HCT116 (cell line): ENCODE results near the gene ABCC9. TPM values are rescaled to one million over a fixed set of nuclear protein-coding genes. Genes with fewer than 3 reads are reported as not detected.

Experiments used
- ATAC-seq: fragments of 200-7000 bp; cut with Tn5 transposase; 2 replicates; pipeline ENCODE4 v1.9.1; 2020; ENCODE audit warnings: mild to moderate bottlenecking, moderate library complexity
- BruUV-seq: library from RNA; stranded (reverse); fragments of 400-500 nt; replicated peaks from 2 replicates; lab custom pipeline; 2021; lab: Mats Ljungman, UMichigan
- CTCF ChIA-PET: fragments of 300-600 bp; sonication (Branson Sonifier 250); formaldehyde crosslinking; loops from one replicate; lab custom pipeline; 2021; ENCODE audit warnings: antibody characterized with exemption; lab: Charles Lee
- POLR2A ChIA-PET: fragments of 300-600, 350-600 bp; sonication (Branson Sonifier 250); formaldehyde crosslinking; loops from one replicate; lab custom pipeline; 2021; ENCODE audit warnings: antibody characterized with exemption; lab: Charles Lee
- RAD21 ChIA-PET, 2 experiments: fragments of 300-600 bp; sonication (Branson Sonifier 250); formaldehyde crosslinking; loops; one replicate each; lab custom pipeline; 2023; ENCODE audit warnings: low total read pairs in 2 of 2; ENCODE audit not compliant: uncharacterized antibody in 2 of 2, unreplicated experiment in 2 of 2, low non-redundant PET in 1 of 2; lab: Charles Lee
- DNase-seq: peaks from one replicate; pipeline ENCODE4 v3.0.0-alpha.2; 2010; ENCODE audit warnings: low read depth, low spot score
- H2AFZ ChIP-seq: fragments of 200-600 bp; shearing (Covaris generic), sonication (generic); 2 replicates; pipeline ENCODE4 v1.6.1; 2017; ENCODE audit warnings: low read depth, mixed run types, mixed read lengths, antibody characterized with exemption, low read length; ENCODE audit not compliant: poor library complexity, severe bottlenecking
- H3K27ac ChIP-seq: 2 replicates; pipeline ENCODE4 v1.5.1; 2012; ENCODE audit warnings: low read depth, low read length
- H3K27me3 ChIP-seq: fragments of 200-600 bp; sonication (generic); 2 replicates; pipeline ENCODE4 v1.6.1; 2016; ENCODE audit warnings: mixed run types, low read length, mixed read lengths; ENCODE audit not compliant: insufficient read depth
- H3K36me3 ChIP-seq, 2 experiments: fragments of 200-500 bp in 1 of 2; fragments of 200-600 bp in 1 of 2; sonication (Bioruptor generic) in 1 of 2; sonication (generic) in 1 of 2; 2 replicates each; pipeline versions ENCODE4 v1.5.1 to v1.6.1; 2014 to 2016; ENCODE audit warnings: low read length in 2 of 2, inconsistent platforms in 1 of 2, mixed read lengths in 1 of 2, mixed run types in 1 of 2; ENCODE audit not compliant: insufficient read depth in 2 of 2, control insufficient read depth in 1 of 2
- H3K4me1 ChIP-seq, 2 experiments: fragments of 200-600 bp in 1 of 2; sonication (generic) in 1 of 2; 2 replicates each; pipeline versions ENCODE4 v1.5.1 to v1.6.1; 2012 to 2017; ENCODE audit warnings: low read length in 2 of 2, inconsistent platforms in 1 of 2, mild to moderate bottlenecking in 1 of 2, mixed read lengths in 1 of 2, mixed run types in 1 of 2, moderate library complexity in 1 of 2; ENCODE audit not compliant: insufficient read depth in 2 of 2, control insufficient read depth in 1 of 2
- H3K4me2 ChIP-seq: fragments of 200-600 bp; sonication (generic); 2 replicates; pipeline ENCODE4 v1.6.1; 2017; ENCODE audit warnings: mixed run types, low read length, mixed read lengths
- H3K4me3 ChIP-seq, 2 experiments: fragments of 200-600 bp in 1 of 2; sonication (generic) in 1 of 2; replicated peaks in 1 of 2; 2 replicates each; pipeline ENCODE4 v1.5.1; 2011 to 2016; ENCODE audit warnings: low read length in 2 of 2, control low read depth in 1 of 2, low read depth in 1 of 2, mild to moderate bottlenecking in 1 of 2, mixed read lengths in 1 of 2, mixed run types in 1 of 2
- H3K79me2 ChIP-seq: fragments of 200-600 bp; sonication (generic); 2 replicates; pipeline ENCODE4 v1.6.1; 2017; ENCODE audit warnings: mild to moderate bottlenecking, mixed run types, low read length, moderate library complexity, mixed read lengths; ENCODE audit not compliant: insufficient read depth
- H3K9ac ChIP-seq: fragments of 200-600 bp; sonication (generic); 2 replicates; pipeline ENCODE4 v1.6.1; 2016; ENCODE audit warnings: low read length, mixed read lengths
- H3K9me2 ChIP-seq: fragments of 200-600 bp; sonication (generic), shearing (Covaris generic); 2 replicates; pipeline ENCODE4 v1.6.1; 2017; ENCODE audit warnings: mixed run types, mild to moderate bottlenecking, moderate library complexity; ENCODE audit not compliant: insufficient read depth
- H3K9me3 ChIP-seq, 2 experiments: fragments of 200-500 bp in 1 of 2; fragments of 200-600 bp in 1 of 2; sonication (Bioruptor generic) in 1 of 2; sonication (generic) in 1 of 2; 2 replicates each; pipeline ENCODE4 v1.6.1; 2014 to 2017; ENCODE audit warnings: low read length in 2 of 2, mixed read lengths in 2 of 2, inconsistent platforms in 1 of 2, low read depth in 1 of 2, mild to moderate bottlenecking in 1 of 2, mixed run types in 1 of 2, moderate library complexity in 1 of 2; ENCODE audit not compliant: control insufficient read depth in 1 of 2, insufficient read depth in 1 of 2
- H4K20me1 ChIP-seq: fragments of 200-600 bp; sonication (generic), shearing (Covaris generic); 2 replicates; pipeline ENCODE4 v1.6.1; 2017; ENCODE audit warnings: mixed run types, mild to moderate bottlenecking, moderate library complexity; ENCODE audit not compliant: insufficient read depth
- CBX3 ChIP-seq: IDR thresholded peaks from 2 replicates; pipeline ENCODE4 v1.6.1; 2012; ENCODE audit warnings: low read depth
- EGR1 ChIP-seq: IDR thresholded peaks from 2 replicates; pipeline ENCODE4 v1.6.1; 2012; ENCODE audit warnings: low read depth
- FOSL1 ChIP-seq: IDR thresholded peaks from 2 replicates; pipeline ENCODE4 v1.6.1; 2012; ENCODE audit warnings: low read depth
- MAX ChIP-seq: IDR thresholded peaks from 2 replicates; pipeline ENCODE4 v1.6.1; 2012
- POLR2A ChIP-seq: IDR thresholded peaks from 2 replicates; pipeline ENCODE4 v1.7.0; 2011; ENCODE audit warnings: borderline replicate concordance; ENCODE audit not compliant: insufficient read depth, insufficient read length; ENCODE audit errors: extremely low read depth
- POLR2AphosphoS5 ChIP-seq: IDR thresholded peaks from 2 replicates; pipeline ENCODE4 v1.6.1; 2011; ENCODE audit warnings: mild to moderate bottlenecking, low read depth, low read length, moderate library complexity
- RAD21 ChIP-seq: IDR thresholded peaks from 2 replicates; pipeline ENCODE4 v1.6.1; 2012; ENCODE audit warnings: low read depth, mild to moderate bottlenecking
- SP1 ChIP-seq: IDR thresholded peaks from 2 replicates; pipeline ENCODE4 v1.6.1; 2012; ENCODE audit warnings: low read depth
- SRF ChIP-seq: IDR thresholded peaks from 2 replicates; pipeline ENCODE4 v1.6.1; 2012; ENCODE audit warnings: low read depth
- ZNF274 ChIP-seq: fragments of 200-500 bp; sonication (Bioruptor generic); IDR thresholded peaks from 2 replicates; pipeline ENCODE4 v1.6.1; 2014; ENCODE audit warnings: mild to moderate bottlenecking, low read depth, low read length, inconsistent platforms
- intact Hi-C: fragments of 100-400 bp; cut with micrococcal nuclease; formaldehyde crosslinking; loops from 2 replicates; pipeline ENCODE4 v1.10.0; 2022
- total RNA-seq: library from RNA; stranded (reverse); gene quantifications from one replicate; pipeline ENCODE4 v1.2.1, GENCODE V29; 2021; ENCODE audit not compliant: unreplicated experiment

The ABCC9 gene
- total RNA-seq, 1 experiment from 2014 or later, result 0.05 TPM

- H3K9me3 ChIP-seq, result no peaks in the 10 kb centered on the region
- H3K9ac ChIP-seq, result no peak overlapping the region
- DNase-seq, result no peak
- H4K20me1 ChIP-seq, result no peaks in the 10 kb centered on the region
- H3K4me3 ChIP-seq, result no peak overlapping the region
- H3K36me3 ChIP-seq, result no peaks in the 10 kb centered on the region
- POLR2A ChIA-PET, result no interaction called here
- H3K4me2 ChIP-seq, result no peak overlapping the region
- intact Hi-C loops, result no loop called here
- H3K79me2 ChIP-seq, result no peaks in the 10 kb centered on the region
- no peak overlapping the region for H3K27ac ChIP-seq
- H3K9me2 ChIP-seq, result no peaks in the 10 kb centered on the region
- RAD21 ChIA-PET, result no interaction called here
- H2AFZ ChIP-seq, result no peak overlapping the region
- CTCF ChIA-PET, result no interaction called here
- TF ChIP-seq SP1 (no peak), POLR2AphosphoS5 (no peak), EGR1 (no peak), CBX3 (no peak), POLR2A (no peak), SRF (no peak), RAD21 (no peak), ZNF274 (no peak)
- no peak for ATAC-seq
- peaks cover 5% of the 10 kb centered on the region for H3K27me3 ChIP-seq
- H3K4me1 ChIP-seq, result no peaks in the 10 kb centered on the region
- no TSS peak for BruUV-seq
Measured at GRCh38 chr12:21819678-21820077, 121.5 kb downstream of the ABCC9 start.

GRCh38 chr12:21819236-21819635 lies 122.0 kb downstream of the ABCC9 start:
- H3K79me2 ChIP-seq, result no peaks in the 10 kb centered on the region
- CTCF ChIA-PET, result no interaction called here
- H3K4me2 ChIP-seq, result no peak overlapping the region
- intact Hi-C loops, result no loop called here
- H3K4me3 ChIP-seq, result no peak overlapping the region
- TF ChIP-seq MAX (no peak), FOSL1 (no peak)
- no peaks in the 10 kb centered on the region for H3K9me2 ChIP-seq
- no peak for ATAC-seq
- no peak for DNase-seq
- no TSS peak for BruUV-seq
- H3K27me3 ChIP-seq, result peaks cover 5% of the 10 kb centered on the region
- no peaks in the 10 kb centered on the region for H3K36me3 ChIP-seq
- RAD21 ChIA-PET, result interaction anchor here in 1 of 2 experiments (0.7 kb wide), 1 partner anchor 929 kb away, joined by 3 read pairs; no protein-coding TSS in a partner anchor
- no peaks in the 10 kb centered on the region for H3K9me3 ChIP-seq
- H3K4me1 ChIP-seq, result no peaks in the 10 kb centered on the region
- H2AFZ ChIP-seq, result no peak overlapping the region
- no peaks in the 10 kb centered on the region for H4K20me1 ChIP-seq
- no peak overlapping the region for H3K9ac ChIP-seq
- POLR2A ChIA-PET, result no interaction called here
- no peak overlapping the region for H3K27ac ChIP-seq
